ENCODE results near the gene UBP1. TPM values are rescaled to one million over a fixed set of nuclear protein-coding genes. Genes with fewer than 3 reads are reported as not detected.

The UBP1 gene
- total and polyA plus RNA-seq, 4 donors = 6.8 to 36.9 (median 16.5) TPM

DNA sequence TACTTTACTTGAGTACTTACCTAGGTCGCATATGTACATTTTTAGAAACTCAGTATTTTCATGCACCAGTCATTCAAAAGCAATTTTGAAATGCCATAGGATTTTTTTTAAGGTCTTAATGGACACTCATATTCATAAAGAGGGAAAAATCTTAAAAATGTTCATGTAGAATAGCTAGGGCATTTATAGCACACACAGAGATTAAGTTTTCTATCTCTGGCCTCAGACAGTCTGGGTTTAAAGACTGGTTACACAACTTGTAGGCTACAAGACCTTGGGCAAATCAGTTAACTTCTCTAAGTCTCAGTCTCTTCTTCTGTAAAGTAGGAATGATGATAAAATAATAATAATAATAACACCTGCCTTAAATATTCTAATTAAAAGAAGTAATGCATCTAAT, 48.5 kb upstream of the UBP1 start:
- no peak for DNase-seq (ENCODE audit: low spot score)
- Histone ChIP-seq H3K27me3 (ENCODE audit: control insufficient read depth in 4 of 4, insufficient read depth in 4 of 4, low read length in 3 of 4) (no peaks in the 10 kb centered on the region), H3K9ac (ENCODE audit: low read depth in 1 of 2, low read length in 2 of 2) (no peak overlapping the region), H3K27ac (ENCODE audit: low read depth in 1 of 2, low read length in 2 of 2) (no peak overlapping the region), H3K4me3 (ENCODE audit: low read depth in 1 of 3, low read length in 3 of 3) (no peak overlapping the region), H3K4me1 (ENCODE audit: control insufficient read depth in 4 of 4, insufficient read depth in 4 of 4, low read length in 3 of 4) (no peaks in the 10 kb centered on the region), H3K9me3 (ENCODE audit: control insufficient read depth in 4 of 4, low read length in 3 of 4) (no peaks in the 10 kb centered on the region), H3K36me3 (ENCODE audit: control insufficient read depth in 4 of 4, insufficient read depth in 3 of 4, low read depth in 1 of 4, low read length in 3 of 4) (no peaks in the 10 kb centered on the region)
- TF ChIP-seq RXRA (IDR thresholded peaks at IDR 0.05) (no peak), RAD21 (IDR thresholded peaks at IDR 0.05) (no peak), FOXA1 (IDR thresholded peaks at IDR 0.05) (no peak), EGR1 (IDR thresholded peaks at IDR 0.05; ENCODE audit: low read depth in 2 of 2) (no peak)
- WGBS = 95% methylated on average over 1 of the region's 1 CpG

DNA sequence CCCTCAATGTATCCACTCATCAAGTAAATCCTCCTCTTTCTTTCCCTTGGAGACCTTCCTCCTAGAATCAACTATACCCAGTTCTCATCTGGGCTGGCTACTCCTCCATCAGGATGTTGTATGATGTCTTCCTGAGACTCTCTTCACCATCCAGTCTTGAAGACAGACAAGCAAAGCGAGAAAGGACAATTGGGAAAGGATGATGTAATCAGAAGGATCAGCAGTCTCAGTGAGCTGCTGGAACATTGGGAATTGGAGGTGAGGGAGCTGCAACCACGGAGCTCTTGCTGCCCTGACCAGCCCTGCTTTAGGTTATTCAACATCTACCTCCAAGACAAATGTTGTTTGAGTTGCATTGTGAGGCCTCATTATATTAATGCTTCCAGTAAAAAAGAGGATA, 48.0 kb upstream of the UBP1 start:
- H3K9me3 ChIP-seq (ENCODE audit: control insufficient read depth in 4 of 4, low read length in 3 of 4) = no peaks in the 10 kb centered on the region

More for the DNA sequence above, 48.0 kb upstream of the UBP1 start:
- TF ChIP-seq GABPA (IDR thresholded peaks at IDR 0.05 in 1 of 2, conservative IDR thresholded peaks at IDR 0.05 in 1 of 2) (no peak), MAX (IDR thresholded peaks at IDR 0.05) (no peak), SP1 (IDR thresholded peaks at IDR 0.05) (no peak), ZBTB33 (IDR thresholded peaks at IDR 0.05) (no peak), YY1 (IDR thresholded peaks at IDR 0.05) (no peak), RAD21 (IDR thresholded peaks at IDR 0.05) (no peak), EGR1 (IDR thresholded peaks at IDR 0.05; ENCODE audit: low read depth in 2 of 2) (no peak), HNF4A (conservative IDR thresholded peaks at IDR 0.05) (no peak), TAF1 (conservative IDR thresholded peaks at IDR 0.05) (no peak), FOXA2 (IDR thresholded peaks at IDR 0.05) (no peak), FOXA1 (IDR thresholded peaks at IDR 0.05) (no peak), HNF4G (IDR thresholded peaks at IDR 0.05) (no peak), JUND (IDR thresholded peaks at IDR 0.05) (no peak), RXRA (IDR thresholded peaks at IDR 0.05) (no peak), NR2F2 (IDR thresholded peaks at IDR 0.05) (no peak)
- TF ChIP-seq, protein P1, sequence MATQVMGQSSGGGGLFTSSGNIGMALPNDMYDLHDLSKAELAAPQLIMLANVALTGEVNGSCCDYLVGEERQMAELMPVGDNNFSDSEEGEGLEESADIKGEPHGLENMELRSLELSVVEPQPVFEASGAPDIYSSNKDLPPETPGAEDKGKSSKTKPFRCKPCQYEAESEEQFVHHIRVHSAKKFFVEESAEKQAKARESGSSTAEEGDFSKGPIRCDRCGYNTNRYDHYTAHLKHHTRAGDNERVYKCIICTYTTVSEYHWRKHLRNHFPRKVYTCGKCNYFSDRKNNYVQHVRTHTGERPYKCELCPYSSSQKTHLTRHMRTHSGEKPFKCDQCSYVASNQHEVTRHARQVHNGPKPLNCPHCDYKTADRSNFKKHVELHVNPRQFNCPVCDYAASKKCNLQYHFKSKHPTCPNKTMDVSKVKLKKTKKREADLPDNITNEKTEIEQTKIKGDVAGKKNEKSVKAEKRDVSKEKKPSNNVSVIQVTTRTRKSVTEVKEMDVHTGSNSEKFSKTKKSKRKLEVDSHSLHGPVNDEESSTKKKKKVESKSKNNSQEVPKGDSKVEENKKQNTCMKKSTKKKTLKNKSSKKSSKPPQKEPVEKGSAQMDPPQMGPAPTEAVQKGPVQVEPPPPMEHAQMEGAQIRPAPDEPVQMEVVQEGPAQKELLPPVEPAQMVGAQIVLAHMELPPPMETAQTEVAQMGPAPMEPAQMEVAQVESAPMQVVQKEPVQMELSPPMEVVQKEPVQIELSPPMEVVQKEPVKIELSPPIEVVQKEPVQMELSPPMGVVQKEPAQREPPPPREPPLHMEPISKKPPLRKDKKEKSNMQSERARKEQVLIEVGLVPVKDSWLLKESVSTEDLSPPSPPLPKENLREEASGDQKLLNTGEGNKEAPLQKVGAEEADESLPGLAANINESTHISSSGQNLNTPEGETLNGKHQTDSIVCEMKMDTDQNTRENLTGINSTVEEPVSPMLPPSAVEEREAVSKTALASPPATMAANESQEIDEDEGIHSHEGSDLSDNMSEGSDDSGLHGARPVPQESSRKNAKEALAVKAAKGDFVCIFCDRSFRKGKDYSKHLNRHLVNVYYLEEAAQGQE (IDR thresholded peaks at IDR 0.05) = no peak
- TF ChIP-seq, protein P2, sequence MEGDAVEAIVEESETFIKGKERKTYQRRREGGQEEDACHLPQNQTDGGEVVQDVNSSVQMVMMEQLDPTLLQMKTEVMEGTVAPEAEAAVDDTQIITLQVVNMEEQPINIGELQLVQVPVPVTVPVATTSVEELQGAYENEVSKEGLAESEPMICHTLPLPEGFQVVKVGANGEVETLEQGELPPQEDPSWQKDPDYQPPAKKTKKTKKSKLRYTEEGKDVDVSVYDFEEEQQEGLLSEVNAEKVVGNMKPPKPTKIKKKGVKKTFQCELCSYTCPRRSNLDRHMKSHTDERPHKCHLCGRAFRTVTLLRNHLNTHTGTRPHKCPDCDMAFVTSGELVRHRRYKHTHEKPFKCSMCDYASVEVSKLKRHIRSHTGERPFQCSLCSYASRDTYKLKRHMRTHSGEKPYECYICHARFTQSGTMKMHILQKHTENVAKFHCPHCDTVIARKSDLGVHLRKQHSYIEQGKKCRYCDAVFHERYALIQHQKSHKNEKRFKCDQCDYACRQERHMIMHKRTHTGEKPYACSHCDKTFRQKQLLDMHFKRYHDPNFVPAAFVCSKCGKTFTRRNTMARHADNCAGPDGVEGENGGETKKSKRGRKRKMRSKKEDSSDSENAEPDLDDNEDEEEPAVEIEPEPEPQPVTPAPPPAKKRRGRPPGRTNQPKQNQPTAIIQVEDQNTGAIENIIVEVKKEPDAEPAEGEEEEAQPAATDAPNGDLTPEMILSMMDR (IDR thresholded peaks at IDR 0.05; ENCODE audit: low read depth, low read length, missing input control) = no peak
- TF ChIP-seq, protein P3, sequence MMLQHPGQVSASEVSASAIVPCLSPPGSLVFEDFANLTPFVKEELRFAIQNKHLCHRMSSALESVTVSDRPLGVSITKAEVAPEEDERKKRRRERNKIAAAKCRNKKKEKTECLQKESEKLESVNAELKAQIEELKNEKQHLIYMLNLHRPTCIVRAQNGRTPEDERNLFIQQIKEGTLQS (IDR thresholded peaks at IDR 0.05) = no peak
- no peaks in the 10 kb centered on the region for H3K27me3 ChIP-seq (ENCODE audit: control insufficient read depth in 4 of 4, insufficient read depth in 4 of 4, low read length in 3 of 4)
- H3K36me3 ChIP-seq (ENCODE audit: control insufficient read depth in 4 of 4, insufficient read depth in 3 of 4, low read depth in 1 of 4, low read length in 3 of 4) = no peaks in the 10 kb centered on the region
- H3K4me1 ChIP-seq (ENCODE audit: control insufficient read depth in 4 of 4, insufficient read depth in 4 of 4, low read length in 3 of 4) = peaks cover 0 to under 1% (median 0%) of the 10 kb centered on the region in 4 donors
- 94% methylated on average over 2 of the region's 2 CpGs for WGBS
- no peak overlapping the region for H3K27ac ChIP-seq (ENCODE audit: low read depth in 1 of 2, low read length in 2 of 2)
- H3K9ac ChIP-seq (ENCODE audit: low read depth in 1 of 2, low read length in 2 of 2) = no peak overlapping the region
- no peak for DNase-seq (ENCODE audit: low spot score)
- H3K4me3 ChIP-seq (ENCODE audit: low read depth in 1 of 3, low read length in 3 of 3) = no peak overlapping the region

Data from liver (tissue), 9 donors.